Kidney tubule cell (primary cell): Measurements from ENCODE around the gene MAP7.
A peak's percentile ranks its signal among the peaks of the same experiment; 100 is the strongest.

Experiments
- DNase-seq: peaks from one replicate; pipeline ENCODE4 v3.0.0-alpha.2; 2018; ENCODE audit warnings: low spot score

MAP7 gene

GRCh38 chr6:136529710-136530109 is 20.5 kb downstream of the MAP7 start:
- no peak for DNase-seq

- DNase-seq = peak; percentile 42
These were observed 21.7 kb downstream of the MAP7 start for GRCh38 chr6:136528477-136528876.

GRCh38 chr6:136527831-136528230 is 22.4 kb downstream of the MAP7 start:
- DNase-seq = peak; percentile 53

- no peak for DNase-seq
These were observed 23.3 kb downstream of the MAP7 start for GRCh38 chr6:136526937-136527336.

GRCh38 chr6:136526196-136526930 is 23.9 kb downstream of the MAP7 start:
- DNase-seq = peak; percentile 68

- peak; percentile 39 for DNase-seq
These were observed 24.5 kb downstream of the MAP7 start for GRCh38 chr6:136525586-136526195.

GRCh38 chr6:136524936-136525413 is 25.2 kb downstream of the MAP7 start:
- DNase-seq = no peak

GRCh38 chr6:136524339-136524935 is 25.8 kb downstream of the MAP7 start:
- no peak for DNase-seq

- DNase-seq = no peak
These were observed 27.0 kb downstream of the MAP7 start for GRCh38 chr6:136523196-136523595.

GRCh38 chr6:136522636-136523035 is 27.6 kb downstream of the MAP7 start:
- no peak for DNase-seq

- no peak for DNase-seq
These were observed 28.3 kb downstream of the MAP7 start for GRCh38 chr6:136521911-136522310.

- no peak for DNase-seq
These were observed 28.8 kb downstream of the MAP7 start for GRCh38 chr6:136521427-136521826.

GRCh38 chr6:136520517-136520916 is 29.7 kb downstream of the MAP7 start:
- DNase-seq = peak; percentile 59

- DNase-seq = no peak
These were observed 32.6 kb downstream of the MAP7 start for GRCh38 chr6:136517582-136517981.

GRCh38 chr6:136517002-136517401 is 33.2 kb downstream of the MAP7 start:
- peak; percentile 86 for DNase-seq

GRCh38 chr6:136514591-136514990 is 35.6 kb downstream of the MAP7 start:
- DNase-seq = no peak

- peak; percentile 21 for DNase-seq
These were observed 38.3 kb downstream of the MAP7 start for GRCh38 chr6:136511926-136512325.

GRCh38 chr6:136511397-136511796 is 38.8 kb downstream of the MAP7 start:
- DNase-seq = no peak

GRCh38 chr6:136510782-136511181 is 39.4 kb downstream of the MAP7 start:
- peak; percentile 42 for DNase-seq

- DNase-seq = no peak
These were observed 39.9 kb downstream of the MAP7 start for GRCh38 chr6:136510299-136510698.

GRCh38 chr6:136508725-136509392 is 41.4 kb downstream of the MAP7 start:
- DNase-seq = peak; percentile 82

GRCh38 chr6:136506124-136506799 is 44.0 kb downstream of the MAP7 start:
- DNase-seq = no peak
